H1 (cell line): ENCODE data around the gene FAM227B. TPM values are rescaled to one million over a fixed set of nuclear protein-coding genes. Genes with fewer than 3 reads are reported as not detected.
A peak's percentile ranks its signal among the peaks of the same experiment; 100 is the strongest.

Experiments
- BCL11A ChIP-seq, 2 experiments: IDR thresholded peaks; one replicate each; pipeline ENCODE4 v1.6.1; 2011; ENCODE audit warnings: low read depth in 2 of 2, low read length in 2 of 2, mild to moderate bottlenecking in 2 of 2
- CBX8 ChIP-seq: fragments of 300-800, 300-1000 bp; sonication (generic); IDR thresholded peaks from 2 replicates; pipeline ENCODE4 v1.7.1; 2016; ENCODE audit warnings: low read depth, low read length, borderline replicate concordance
- CHD1 ChIP-seq: IDR thresholded peaks from 2 replicates; pipeline ENCODE4 v1.6.1; 2012; ENCODE audit warnings: low read depth, low read length, improper control_type of control experiment
- CREB1 ChIP-seq: IDR thresholded peaks from 2 replicates; pipeline ENCODE4 v1.6.1; 2012; ENCODE audit warnings: inconsistent platforms
- CTBP2 ChIP-seq: IDR thresholded peaks from 2 replicates; pipeline ENCODE4 v1.7.0; 2011; ENCODE audit warnings: borderline replicate concordance, mild to moderate bottlenecking, moderate library complexity, mixed read lengths, low read length; ENCODE audit not compliant: insufficient read depth, insufficient read length
- EP300 ChIP-seq, 2 experiments: IDR thresholded peaks; 1 replicate in 1 of 2; 2 replicates in 1 of 2; pipeline ENCODE4 v1.6.1; 2011 to 2012; ENCODE audit warnings: low read depth in 2 of 2, low read length in 2 of 2, mild to moderate bottlenecking in 2 of 2, borderline replicate concordance in 1 of 2, inconsistent platforms in 1 of 2, moderate library complexity in 1 of 2
- FOSL1 ChIP-seq: IDR thresholded peaks from 2 replicates; pipeline ENCODE4 v1.6.1; 2011; ENCODE audit warnings: mild to moderate bottlenecking, low read depth, low read length, moderate library complexity; ENCODE audit not compliant: insufficient read depth
- GABPA ChIP-seq: IDR thresholded peaks from 2 replicates; pipeline ENCODE4 v1.6.1; 2011; ENCODE audit warnings: mild to moderate bottlenecking, low read length, moderate library complexity, borderline replicate concordance; ENCODE audit not compliant: insufficient read depth
- JUND ChIP-seq: IDR thresholded peaks from 2 replicates; pipeline ENCODE4 v1.6.1; 2011; ENCODE audit warnings: mild to moderate bottlenecking, improper control_type of control experiment, low read length
- KDM4A ChIP-seq: IDR thresholded peaks from one replicate; pipeline ENCODE4 v1.7.1; 2012; ENCODE audit warnings: low read depth, mild to moderate bottlenecking, moderate library complexity, low read length, inconsistent platforms; ENCODE audit not compliant: severe bottlenecking
- POLR2AphosphoS5 ChIP-seq: IDR thresholded peaks from 2 replicates; pipeline ENCODE4 v1.6.1; 2011; ENCODE audit warnings: low read depth, low read length
- RBBP5 ChIP-seq: IDR thresholded peaks from 2 replicates; pipeline ENCODE4 v1.7.1; 2012; ENCODE audit warnings: low read depth, mild to moderate bottlenecking, inconsistent platforms, low read length, moderate library complexity, borderline replicate concordance
- RNF2 ChIP-seq: fragments of 200-900, 300-1000 bp; sonication (generic); IDR thresholded peaks from 2 replicates; pipeline ENCODE4 v1.7.1; 2016; ENCODE audit warnings: borderline replicate concordance, low read depth, mild to moderate bottlenecking, antibody characterized with exemption, low read length; ENCODE audit not compliant: poor library complexity, severe bottlenecking; ENCODE audit errors: missing control alignments
- RXRA ChIP-seq: IDR thresholded peaks from 2 replicates; pipeline ENCODE4 v1.6.1; 2011; ENCODE audit warnings: low read depth, mild to moderate bottlenecking, low read length, moderate library complexity; ENCODE audit not compliant: insufficient read depth
- SIRT6 ChIP-seq: IDR thresholded peaks from one replicate; pipeline ENCODE4 v1.7.1; 2012; ENCODE audit warnings: low read length, inconsistent platforms
- SP1 ChIP-seq: IDR thresholded peaks from 2 replicates; pipeline ENCODE4 v1.6.1; 2011; ENCODE audit warnings: low read depth, low read length
- SP4 ChIP-seq: IDR thresholded peaks from 2 replicates; pipeline ENCODE4 v1.6.1; 2012; ENCODE audit warnings: low read length, inconsistent platforms
- SRF ChIP-seq: IDR thresholded peaks from 2 replicates; pipeline ENCODE4 v1.6.1; 2011; ENCODE audit warnings: mild to moderate bottlenecking, low read depth, low read length, moderate library complexity
- SUZ12 ChIP-seq: fragments of 200-600 bp; sonication (generic); IDR thresholded peaks from 2 replicates; pipeline ENCODE4 v1.6.1; 2012; ENCODE audit warnings: mild to moderate bottlenecking, inconsistent platforms, low read length, moderate library complexity, mixed read lengths
- TAF1 ChIP-seq: IDR thresholded peaks from 2 replicates; pipeline ENCODE4 v1.6.1; 2011; ENCODE audit warnings: mild to moderate bottlenecking, low read depth, low read length
- TAF7 ChIP-seq: optimal IDR thresholded peaks from 2 replicates; pipeline ENCODE3; 2011; ENCODE audit warnings: low read depth, mild to moderate bottlenecking, inconsistent platforms, low read length, moderate library complexity, borderline replicate concordance
- TBP ChIP-seq: IDR thresholded peaks from 2 replicates; pipeline ENCODE4 v1.6.1; 2011; ENCODE audit warnings: low read depth, low read length, improper control_type of control experiment
- YY1 ChIP-seq: IDR thresholded peaks from 2 replicates; pipeline ENCODE4 v1.6.1; 2011; ENCODE audit warnings: low read depth, mild to moderate bottlenecking, low read length
- ZNF274 ChIP-seq: IDR thresholded peaks from 2 replicates; pipeline ENCODE4 v1.7.0; 2012; ENCODE audit warnings: low read length, borderline replicate concordance; ENCODE audit errors: extremely low read depth
- polyA plus RNA-seq, 7 experiments: library from polyadenylated mRNA; depleted of rRNA in 3 of 7; stranded (reverse) in 5 of 7; unstranded in 2 of 7; fragments of >200 nt in 5 of 7; fragments of 200-250 nt in 2 of 7; gene quantifications; 1 replicate in 5 of 7; 2 replicates in 1 of 7; 4 replicates in 1 of 7; pipeline versions ENCODE4 v1.2.1 to v1.2.3, GENCODE V29; 2011 to 2013; ENCODE audit warnings: missing spikeins in 2 of 7, mixed read lengths in 2 of 7
- total RNA-seq: library from RNA; stranded (reverse); fragmentation: NEBNext Ultra II Directional; extraction: Animal tissue kit (Norgen Biotek cat#: 25700); gene quantifications from 2 replicates; pipeline ENCODE4 v1.2.1, GENCODE V29; 2021
- TF ChIP-seq, protein P1 (sequence below): IDR thresholded peaks from 2 replicates; pipeline ENCODE4 v1.6.1; 2012; ENCODE audit warnings: inconsistent platforms

FAM227B gene
- total and polyA plus RNA-seq, 2 of the 8 experiments (the other 6 are each of a cell fraction or from before 2014, with no cell fraction given) = 4.0 to 6.5 TPM

DNA sequence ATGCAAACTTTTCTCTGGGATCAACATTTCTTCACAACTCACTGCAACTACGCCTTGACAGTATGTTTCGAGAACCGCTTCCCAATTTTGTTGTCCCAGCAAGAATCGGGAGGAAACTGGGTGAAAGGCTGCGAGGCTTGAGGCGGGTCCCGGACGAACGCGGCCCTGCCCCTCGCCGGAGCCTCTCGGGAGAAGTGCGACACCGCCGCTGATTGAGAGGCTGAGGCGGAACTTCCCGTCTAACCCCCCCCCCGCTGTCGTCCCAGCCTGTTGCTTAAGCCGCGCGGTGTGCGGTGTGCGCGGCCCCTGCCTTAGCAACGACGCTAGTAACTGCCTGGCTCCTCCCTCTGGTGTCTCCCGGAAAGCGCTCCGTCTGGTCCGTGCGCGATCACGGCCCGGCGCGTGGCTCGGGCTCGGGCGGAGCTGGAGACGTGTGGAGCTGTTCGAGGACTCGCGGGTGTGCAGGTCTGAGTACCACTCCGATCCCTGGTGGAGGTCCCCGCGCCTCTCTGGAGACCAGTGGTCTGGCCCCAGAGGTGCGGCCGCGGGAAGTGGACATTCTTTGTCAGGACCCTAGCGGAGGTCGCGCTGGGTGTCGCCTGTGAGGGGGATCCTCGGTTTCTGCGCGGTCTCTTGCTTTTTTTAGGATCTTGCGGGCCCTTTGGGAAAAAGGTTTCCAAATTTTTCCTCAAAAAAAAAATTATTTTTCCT lies at the start of gene FAM227B, which contains the start of gene DTWD1 (continued):
- TF ChIP-seq FOSL1 = no peak
- TF ChIP-seq RNF2 = no peak
- peak; percentile 11 for TF ChIP-seq TAF7
- no peak for TF ChIP-seq CBX8
- peak; percentile 91 for TF ChIP-seq POLR2AphosphoS5
- TF ChIP-seq SP4 = 0 out of 2 replicates have a peak, but pooled peaks have one; percentile 21
- peak; percentile 9; the same call in 1 of the 2 replicates for TF ChIP-seq JUND
- peak; percentile 71 for TF ChIP-seq CTBP2
- TF ChIP-seq CREB1 = peak; percentile 79
- TF ChIP-seq SIRT6 = no peak
- TF ChIP-seq, protein P1, sequence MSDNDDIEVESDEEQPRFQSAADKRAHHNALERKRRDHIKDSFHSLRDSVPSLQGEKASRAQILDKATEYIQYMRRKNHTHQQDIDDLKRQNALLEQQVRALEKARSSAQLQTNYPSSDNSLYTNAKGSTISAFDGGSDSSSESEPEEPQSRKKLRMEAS = peak; percentile 94
- peak; percentile 95 for TF ChIP-seq RBBP5
- TF ChIP-seq YY1 = 0 out of 2 replicates have a peak, but pooled peaks have one; percentile 8
- peak; percentile 77; the same call in 1 of the 2 replicates for TF ChIP-seq GABPA
- no peak for TF ChIP-seq CHD1
- TF ChIP-seq RXRA = no peak
- TF ChIP-seq ZNF274 = no peak
- TF ChIP-seq BCL11A (IDR thresholded peaks at IDR 0.05; ENCODE audit: low read depth in 2 of 2, low read length in 2 of 2) = no peak
- TF ChIP-seq SP1 = no peak; the same call in 1 of the 2 replicates
- TF ChIP-seq EP300 (IDR thresholded peaks at IDR 0.05; ENCODE audit: borderline replicate concordance in 1 of 2, low read depth in 2 of 2, low read length in 2 of 2) = peak in 1 of 2 experiments; percentile 47; a peak in 1 of 3 replicates
- peak; percentile 91 for TF ChIP-seq KDM4A
- TF ChIP-seq SRF = no peak
- peak; percentile 85 for TF ChIP-seq TBP
- no peak for TF ChIP-seq SUZ12
- peak; percentile 91 for TF ChIP-seq TAF1
